GM21529 (cell line): ENCODE data around the gene WNT8B.
A peak's percentile ranks its signal among the peaks of the same experiment; 100 is the strongest.

ENCODE experiments used
- ATAC-seq: cut with Tn5 transposase; IDR thresholded peaks from one replicate; pipeline ENCODE4 v1.9.1; 2021; ENCODE audit not compliant: unreplicated experiment

WNT8B gene

DNA sequence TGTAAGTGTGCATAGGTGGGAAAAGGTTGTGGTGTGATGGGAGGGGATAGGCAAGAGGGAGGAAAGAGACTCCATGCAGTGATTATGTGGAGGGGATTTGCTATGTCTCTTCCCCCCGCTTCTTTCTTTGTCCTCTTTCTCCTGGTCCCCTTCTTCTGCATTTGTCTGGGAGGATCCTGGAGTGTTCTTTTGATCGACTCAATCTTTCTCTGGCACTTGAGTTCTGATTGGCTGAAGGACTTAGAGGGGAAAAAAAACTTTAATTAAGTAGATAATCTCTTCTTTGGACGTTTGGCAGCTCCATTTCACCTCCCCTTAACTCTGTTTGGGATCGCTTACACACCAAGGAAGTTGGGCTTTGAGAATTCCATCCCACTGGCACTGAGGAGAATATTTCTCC is at the start of gene WNT8B:
WNT8B (plus strand) TSS at position 301 of the 400 bp plus-strand sequence. CDS start 160 bp downstream, outside the sequence.
- ATAC-seq, result no peak

- ATAC-seq, result no peak
These were observed 49.6 kb upstream of the WNT8B start for GRCh38 chr10:100413173-100413572.

- no peak for ATAC-seq
These were observed 42.8 kb upstream of the WNT8B start for GRCh38 chr10:100419911-100420449.

GRCh38 chr10:100427374-100427773 is 35.4 kb upstream of the WNT8B start:
- no peak for ATAC-seq

GRCh38 chr10:100433253-100434240 is 29.3 kb upstream of the WNT8B start:
- ATAC-seq, result peak; percentile 69

- ATAC-seq, result no peak
These were observed 26.6 kb upstream of the WNT8B start for GRCh38 chr10:100436255-100436654.

DNA sequence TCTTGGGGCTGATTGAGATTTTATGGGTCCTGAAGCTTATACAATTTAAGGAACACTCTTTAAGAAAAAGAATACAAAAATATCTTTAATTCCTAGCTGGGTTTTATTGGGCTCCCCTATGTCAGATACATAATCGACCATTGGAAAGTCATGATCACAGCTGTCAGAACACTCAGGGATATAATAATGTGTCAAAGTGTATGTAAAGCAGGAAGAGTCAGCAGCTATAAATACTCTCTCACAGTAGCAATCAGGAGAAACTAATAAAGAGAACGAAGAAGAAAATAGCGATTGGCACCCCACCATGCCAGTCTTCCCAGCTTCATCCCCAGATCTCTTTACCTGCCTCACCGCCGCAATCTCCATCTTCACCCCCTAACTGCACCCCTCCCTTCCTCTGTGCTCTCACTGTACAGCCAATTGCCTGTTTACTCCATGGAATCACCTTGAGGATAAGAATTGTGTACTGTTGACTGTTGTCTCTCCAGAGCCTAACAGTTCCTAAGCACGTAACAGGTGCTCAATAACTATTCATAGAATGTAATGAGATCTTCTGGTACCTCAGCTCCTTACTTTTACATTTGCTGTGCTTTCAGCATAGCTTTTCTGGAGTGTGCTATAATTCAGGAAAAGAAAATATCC is 24.0 kb upstream of the WNT8B start:
- no peak for ATAC-seq

DNA sequence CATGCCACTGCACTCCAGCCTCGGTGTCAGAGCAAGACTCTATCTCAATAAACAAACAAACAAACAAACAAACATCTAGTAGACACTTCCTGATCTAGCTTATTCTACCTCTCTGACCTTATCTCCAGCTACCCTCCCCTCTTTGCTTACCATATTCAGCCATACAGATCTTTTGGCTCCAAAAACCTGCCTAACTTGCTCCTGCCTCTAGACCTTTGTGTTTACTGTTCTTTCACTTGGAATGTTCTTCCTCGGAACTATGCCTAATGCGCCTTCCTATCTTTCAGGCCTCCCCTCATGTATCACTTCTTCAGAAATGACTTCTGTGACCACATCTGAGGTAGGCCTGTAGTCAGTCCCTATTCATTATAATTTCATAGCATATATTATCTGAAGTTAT is 20.3 kb upstream of the WNT8B start:
- no peak for ATAC-seq

- no peak for ATAC-seq
These were observed 16.6 kb upstream of the WNT8B start for GRCh38 chr10:100446130-100446761.

GRCh38 chr10:100447663-100448062 is 15.1 kb upstream of the WNT8B start:
- no peak for ATAC-seq

DNA sequence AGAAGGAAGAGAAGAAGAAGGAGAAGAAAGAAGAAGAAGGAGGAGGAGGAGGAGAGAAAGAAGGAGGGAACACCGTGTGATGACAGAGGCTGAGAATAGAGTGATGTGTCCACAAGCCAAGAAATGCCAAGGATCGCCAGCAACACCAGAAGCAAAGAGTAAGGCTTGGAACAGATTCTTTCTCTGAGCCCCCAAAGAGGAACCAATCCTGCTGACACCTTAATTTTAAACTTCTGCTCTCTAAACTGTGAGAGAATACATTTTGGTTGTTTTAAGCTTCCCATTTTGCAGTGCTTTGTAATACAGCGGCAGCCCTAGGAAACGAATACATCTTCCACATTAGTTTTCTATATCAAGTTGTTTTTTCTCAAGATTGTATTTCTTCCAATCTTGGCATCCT is 13.9 kb upstream of the WNT8B start:
- no peak for ATAC-seq

DNA sequence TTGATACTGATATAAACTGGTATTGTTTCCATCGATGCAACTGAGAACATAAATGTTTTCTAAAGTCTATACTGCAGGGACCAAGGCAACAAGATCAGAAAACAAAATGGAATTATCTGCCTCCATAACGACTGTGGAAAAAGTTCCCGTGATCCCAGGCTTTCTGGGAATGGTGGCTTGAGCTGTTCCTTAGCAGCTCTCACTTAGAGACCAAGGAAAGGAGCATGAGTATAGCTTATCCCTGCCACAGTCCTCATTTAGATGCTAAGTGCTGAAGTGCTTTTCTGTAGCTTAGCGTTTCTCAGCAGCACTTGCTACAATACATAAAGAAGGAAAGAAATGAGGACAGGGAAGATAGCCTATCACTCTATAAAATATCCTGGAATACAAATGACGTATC is 5.5 kb downstream of the WNT8B start:
- ATAC-seq, result no peak

DNA sequence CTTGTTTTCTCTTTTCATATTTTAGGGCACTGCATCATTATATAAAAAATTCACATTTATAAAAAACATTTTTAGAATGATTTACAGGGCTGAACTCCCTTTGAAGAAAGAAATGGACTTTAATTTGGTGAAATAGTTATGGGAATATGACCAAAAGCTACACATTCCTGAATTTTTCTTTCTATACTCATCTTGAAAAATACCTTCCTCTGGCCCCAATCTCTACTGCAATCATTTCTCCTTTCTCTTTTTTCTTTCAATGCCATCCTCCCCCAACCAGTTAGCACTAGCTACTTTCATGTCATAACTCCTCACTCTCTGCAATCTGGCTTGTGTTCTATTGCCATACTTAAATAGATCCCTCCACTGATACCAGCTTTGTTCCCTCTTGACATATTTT is 6.2 kb downstream of the WNT8B start:
- ATAC-seq, result no peak

DNA sequence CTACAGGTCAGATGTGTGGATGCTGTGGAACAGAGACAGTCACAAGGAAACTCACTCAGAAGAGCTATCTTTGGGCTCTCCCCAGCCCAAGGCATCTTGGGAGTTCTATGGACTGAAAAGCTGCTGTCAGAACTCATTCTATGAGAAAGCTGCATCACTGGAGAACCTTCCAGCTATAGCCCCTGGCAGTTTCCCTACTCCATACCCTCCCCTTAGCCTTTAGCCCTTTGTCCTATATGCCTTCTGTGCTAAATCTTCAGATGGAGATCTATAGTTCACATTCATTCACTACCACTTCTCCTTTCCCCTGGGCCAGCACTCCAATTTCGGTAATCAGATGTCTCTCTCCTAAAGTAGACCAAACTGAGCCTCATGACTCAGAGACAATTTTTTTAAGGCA is 6.9 kb downstream of the WNT8B start:
- no peak for ATAC-seq

GRCh38 chr10:100470367-100470766 is 7.6 kb downstream of the WNT8B start:
- no peak for ATAC-seq

DNA sequence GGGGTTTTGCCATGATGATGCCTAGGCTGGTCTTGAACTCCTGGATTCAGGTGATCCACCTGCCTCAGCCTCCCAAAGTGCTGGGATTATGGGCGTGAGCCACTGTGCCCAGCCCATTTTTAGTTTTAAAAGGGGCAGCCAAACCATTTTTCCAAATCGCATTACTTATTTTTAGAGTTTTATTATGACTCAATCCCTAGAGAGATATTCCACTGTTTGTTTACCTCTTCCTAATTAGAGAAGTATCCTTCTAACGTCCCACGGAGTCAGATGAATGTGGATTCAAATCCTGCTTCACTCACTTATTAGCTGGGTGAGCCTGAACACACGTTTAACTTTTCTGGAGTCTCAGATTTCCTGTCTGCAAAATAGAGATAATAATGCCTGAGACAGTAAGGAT is 15.2 kb downstream of the WNT8B start:
- no peak for ATAC-seq

DNA sequence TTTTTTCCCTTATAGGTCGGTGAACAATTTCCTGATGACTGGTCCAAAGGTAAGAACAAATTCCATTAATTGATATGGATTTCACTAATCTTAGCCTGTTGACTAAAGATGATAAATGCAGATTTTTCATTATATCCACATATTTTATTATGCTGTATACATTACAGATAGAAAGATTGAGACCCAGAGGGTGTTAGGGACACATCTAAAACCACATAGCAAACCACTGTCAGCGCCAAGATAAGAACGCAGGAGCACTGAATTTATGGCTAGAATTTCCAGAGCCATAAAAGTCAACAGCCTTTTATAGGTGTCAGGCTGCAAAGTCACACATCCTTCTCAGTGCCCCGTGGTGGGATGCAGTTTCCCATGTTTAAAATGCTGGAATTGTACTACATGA is 16.2 kb downstream of the WNT8B start:
- ATAC-seq, result no peak

DNA sequence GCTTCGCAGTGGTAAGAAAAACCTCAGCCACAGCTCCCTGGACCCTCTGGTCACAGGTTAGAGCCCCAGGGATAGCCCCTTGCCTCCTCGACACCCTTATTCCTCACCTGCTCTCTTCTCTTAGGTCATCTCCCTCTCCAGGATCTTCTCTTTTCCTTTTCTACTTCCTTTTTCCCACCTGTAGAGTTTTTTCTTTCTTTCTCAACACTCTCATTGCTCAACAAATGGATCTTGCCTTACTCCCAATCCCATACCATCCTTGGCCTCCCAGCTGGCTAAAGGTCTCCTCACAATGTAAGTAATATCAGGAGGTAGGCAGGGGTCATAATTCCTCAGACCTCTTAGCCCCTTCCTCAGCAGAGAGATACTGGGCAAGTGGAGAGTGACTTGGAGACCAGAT is 17.2 kb downstream of the WNT8B start:
- no peak for ATAC-seq

DNA sequence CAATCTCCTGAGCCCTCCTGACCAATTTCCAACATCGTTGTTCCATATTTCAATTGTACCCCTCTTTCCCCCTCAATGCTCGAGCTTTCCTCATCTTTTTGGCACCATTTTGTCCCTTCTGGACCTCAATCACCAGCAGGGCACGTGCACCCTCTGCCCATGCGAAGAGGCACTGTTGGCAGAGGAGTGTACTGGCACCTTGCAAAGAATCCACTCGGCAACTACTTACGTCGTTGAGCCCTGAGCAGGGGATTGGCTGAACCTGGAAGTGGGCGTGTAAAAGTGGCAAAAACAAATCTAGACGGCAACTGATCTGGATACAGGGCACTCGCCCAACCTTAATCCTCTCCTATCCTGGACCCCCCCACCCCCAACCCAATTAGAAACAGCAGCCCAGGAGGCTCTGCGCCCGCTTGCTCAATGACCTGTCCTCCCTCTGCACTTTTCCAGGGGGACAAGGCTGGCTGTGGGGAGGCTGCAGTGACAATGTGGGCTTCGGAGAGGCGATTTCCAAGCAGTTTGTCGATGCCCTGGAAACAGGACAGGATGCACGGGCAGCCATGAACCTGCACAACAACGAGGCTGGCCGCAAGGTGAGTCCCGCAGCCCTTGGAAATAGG is 18.8 kb downstream of the WNT8B start:
- ATAC-seq, result peak; percentile 97

GRCh38 chr10:100482181-100482833 is 19.5 kb downstream of the WNT8B start:
- peak; percentile 61 for ATAC-seq

- no peak for ATAC-seq
These were observed 20.0 kb downstream of the WNT8B start for GRCh38 chr10:100482834-100483185.
